Lower leg skin (tissue), 4 donors: Measurements from ENCODE around the gene GCNT2. TPM values are rescaled to one million over a fixed set of nuclear protein-coding genes. Genes with fewer than 3 reads are reported as not detected.

ENCODE experiments used
- DNase-seq, 2 donors: peaks; one replicate each; pipeline ENCODE4 v3.0.0-alpha.2; 2019; ENCODE audit warnings: low spot score in 2 of 2
- H3K4me3 ChIP-seq: fragments of 200-600 bp; sonication (generic); 2 replicates; pipeline ENCODE4 v1.5.1; 2017; ENCODE audit warnings: mild to moderate bottlenecking, low read depth; ENCODE audit not compliant: poor library complexity, severe bottlenecking
- POLR2A ChIP-seq, 2 donors: fragments of 450-650 bp; IDR thresholded peaks; one replicate each; pipeline ENCODE4 v1.6.1; 2016 to 2017; ENCODE audit warnings: antibody characterized with exemption in 2 of 2, mild to moderate bottlenecking in 1 of 2, moderate library complexity in 1 of 2
- WGBS, 2 donors: methylation state at CpG; one replicate each; pipeline ENCODE4 v1.1.5; 2018; 5-methylcytosine and 5-hydroxymethylcytosine counted together
- intact Hi-C: fragments of 100-400 bp; cut with DNase I; formaldehyde crosslinking; loops from one replicate; pipeline ENCODE4 v1.15.0; 2023; ENCODE audit warnings: low total_unique reads
- total RNA-seq, 4 donors: library from RNA; depleted of rRNA; stranded (reverse); fragments of >200 nt; gene quantifications; one replicate each; pipeline ENCODE4 v1.1.0, GENCODE V29; 2016
- TF ChIP-seq, protein P1 (sequence below), 3 donors: fragments of 450-650 bp; IDR thresholded peaks; one replicate each; pipeline ENCODE4 v1.5.1; 2016; ENCODE audit warnings: antibody characterized with exemption in 3 of 3, mild to moderate bottlenecking in 3 of 3, moderate library complexity in 2 of 3

The GCNT2 gene
- total RNA-seq, 4 donors from 2014 or later = 5.6 to 12.0 (median 10.7) TPM

DNA sequence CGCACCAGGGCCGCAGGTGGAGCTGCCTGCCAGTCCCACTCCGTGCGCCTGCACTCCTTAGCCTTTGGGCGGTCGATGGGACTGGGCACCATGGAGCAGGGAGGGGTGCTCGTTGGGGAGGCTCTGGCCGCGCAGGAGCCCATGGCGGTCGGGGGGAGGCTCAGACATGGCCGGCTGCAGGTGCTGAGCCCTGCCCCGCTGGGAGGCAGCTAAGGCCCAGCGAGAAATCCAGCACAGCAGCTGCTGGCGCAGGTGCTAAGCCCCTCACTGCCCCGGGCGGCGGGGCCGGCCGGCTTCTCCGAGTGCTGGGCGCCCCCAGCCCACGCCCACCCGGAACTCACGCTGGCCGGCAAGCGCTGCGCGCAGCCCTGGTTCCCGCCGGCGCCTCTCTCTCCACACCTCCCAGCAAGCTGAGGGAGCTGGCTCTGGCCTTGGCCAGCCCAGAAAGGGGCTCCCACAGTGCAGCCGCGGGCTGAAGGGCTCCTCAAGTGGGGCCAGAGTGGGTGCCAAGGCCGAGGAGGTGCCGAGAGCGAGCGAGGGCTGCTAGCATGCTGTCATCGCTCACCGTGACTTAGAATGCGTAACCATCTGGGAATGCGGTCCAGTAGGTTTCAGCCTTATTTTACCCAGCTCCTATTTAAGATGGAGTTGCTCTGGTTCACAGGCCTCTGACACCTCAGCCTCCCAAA, 96.0 kb downstream of the GCNT2 start:
- no peak for DNase-seq
- intact Hi-C loops = no loop called here
- WGBS, 2 donors = 93 to 95% methylated on average over 40 to 42 of the region's 42 CpGs
- TF ChIP-seq POLR2A (IDR thresholded peaks at IDR 0.05) = no peak
- TF ChIP-seq, protein P1, sequence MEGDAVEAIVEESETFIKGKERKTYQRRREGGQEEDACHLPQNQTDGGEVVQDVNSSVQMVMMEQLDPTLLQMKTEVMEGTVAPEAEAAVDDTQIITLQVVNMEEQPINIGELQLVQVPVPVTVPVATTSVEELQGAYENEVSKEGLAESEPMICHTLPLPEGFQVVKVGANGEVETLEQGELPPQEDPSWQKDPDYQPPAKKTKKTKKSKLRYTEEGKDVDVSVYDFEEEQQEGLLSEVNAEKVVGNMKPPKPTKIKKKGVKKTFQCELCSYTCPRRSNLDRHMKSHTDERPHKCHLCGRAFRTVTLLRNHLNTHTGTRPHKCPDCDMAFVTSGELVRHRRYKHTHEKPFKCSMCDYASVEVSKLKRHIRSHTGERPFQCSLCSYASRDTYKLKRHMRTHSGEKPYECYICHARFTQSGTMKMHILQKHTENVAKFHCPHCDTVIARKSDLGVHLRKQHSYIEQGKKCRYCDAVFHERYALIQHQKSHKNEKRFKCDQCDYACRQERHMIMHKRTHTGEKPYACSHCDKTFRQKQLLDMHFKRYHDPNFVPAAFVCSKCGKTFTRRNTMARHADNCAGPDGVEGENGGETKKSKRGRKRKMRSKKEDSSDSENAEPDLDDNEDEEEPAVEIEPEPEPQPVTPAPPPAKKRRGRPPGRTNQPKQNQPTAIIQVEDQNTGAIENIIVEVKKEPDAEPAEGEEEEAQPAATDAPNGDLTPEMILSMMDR (IDR thresholded peaks at IDR 0.05) = no peak
- no peak overlapping the region for H3K4me3 ChIP-seq

DNA sequence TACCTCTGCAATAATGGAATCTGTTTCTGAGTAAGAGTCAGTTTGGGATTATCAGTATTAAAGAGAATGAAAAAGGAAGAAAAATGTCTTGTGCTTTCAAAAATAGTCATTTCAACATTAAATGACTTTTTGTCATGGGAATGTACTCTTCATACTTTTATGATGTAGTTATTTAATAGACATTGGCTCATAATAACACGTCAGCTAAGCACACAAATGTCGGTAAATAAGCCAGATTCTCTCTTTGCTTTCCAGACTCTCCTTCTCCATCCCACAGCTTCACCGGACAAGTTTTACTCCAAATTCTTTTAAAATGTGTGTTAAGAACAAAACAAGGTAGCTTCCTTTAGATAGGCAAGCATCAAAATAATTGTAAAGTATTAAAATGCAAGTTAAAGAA, 97.3 kb downstream of the GCNT2 start:
- TF ChIP-seq POLR2A (IDR thresholded peaks at IDR 0.05) = no peak
- TF ChIP-seq, protein P1 (IDR thresholded peaks at IDR 0.05) = no peak
- 70 to 80% methylated on average over 3 of the region's 3 CpGs for WGBS, 2 donors
- intact Hi-C loops = no loop called here
- no peak for DNase-seq
- no peak overlapping the region for H3K4me3 ChIP-seq

DNA sequence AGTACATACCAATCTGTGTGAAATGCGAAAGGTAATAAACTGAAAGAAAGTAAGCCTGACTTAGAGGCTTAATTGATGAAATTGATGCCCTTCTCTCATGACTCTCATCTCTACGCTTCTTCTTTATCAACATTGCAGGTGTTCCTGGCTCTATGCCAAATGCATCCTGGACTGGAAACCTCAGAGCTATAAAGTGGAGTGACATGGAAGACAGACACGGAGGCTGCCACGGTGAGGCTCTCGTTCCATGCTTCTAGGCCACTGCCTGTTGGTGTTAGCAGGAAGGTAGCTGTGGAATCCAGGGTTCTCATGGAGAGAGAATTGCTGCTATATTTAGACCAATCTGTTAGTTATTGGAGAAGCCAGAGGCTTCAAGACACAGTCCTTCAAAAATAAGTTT, 100.1 kb downstream of the GCNT2 start:
- no peak overlapping the region for H3K4me3 ChIP-seq
- intact Hi-C loops = no loop called here
- TF ChIP-seq, protein P1 (IDR thresholded peaks at IDR 0.05) = no peak
- TF ChIP-seq POLR2A (IDR thresholded peaks at IDR 0.05) = no peak
- WGBS, 2 donors = 88 to 90% methylated on average over 5 of the region's 5 CpGs
- no peak for DNase-seq

DNA sequence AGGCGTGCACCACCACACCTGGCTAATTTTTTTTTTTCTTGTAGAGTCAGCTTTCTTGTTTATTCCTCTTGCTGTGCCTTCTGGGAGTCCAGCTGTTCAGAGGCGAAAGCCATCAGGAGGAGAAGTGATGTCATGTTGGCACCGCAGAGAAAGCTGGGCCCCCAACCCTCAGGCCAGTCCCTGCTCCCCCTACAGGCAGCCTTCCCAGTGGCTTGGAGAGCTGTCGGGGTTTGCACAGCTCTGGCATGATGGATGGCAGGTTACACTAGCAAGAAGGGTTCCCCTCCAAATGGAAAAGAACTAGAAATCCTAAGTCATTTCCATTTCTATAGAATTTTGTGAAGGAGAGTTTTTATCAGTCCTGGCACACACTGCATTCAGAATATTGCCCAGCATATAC, 100.7 kb downstream of the GCNT2 start:
- no peak for TF ChIP-seq POLR2A (IDR thresholded peaks at IDR 0.05)
- TF ChIP-seq, protein P1 (IDR thresholded peaks at IDR 0.05) = no peak
- no peak for DNase-seq
- no peak overlapping the region for H3K4me3 ChIP-seq
- WGBS, 2 donors = 95 to 96% methylated on average over 4 of the region's 4 CpGs
- intact Hi-C loops = no loop called here

DNA sequence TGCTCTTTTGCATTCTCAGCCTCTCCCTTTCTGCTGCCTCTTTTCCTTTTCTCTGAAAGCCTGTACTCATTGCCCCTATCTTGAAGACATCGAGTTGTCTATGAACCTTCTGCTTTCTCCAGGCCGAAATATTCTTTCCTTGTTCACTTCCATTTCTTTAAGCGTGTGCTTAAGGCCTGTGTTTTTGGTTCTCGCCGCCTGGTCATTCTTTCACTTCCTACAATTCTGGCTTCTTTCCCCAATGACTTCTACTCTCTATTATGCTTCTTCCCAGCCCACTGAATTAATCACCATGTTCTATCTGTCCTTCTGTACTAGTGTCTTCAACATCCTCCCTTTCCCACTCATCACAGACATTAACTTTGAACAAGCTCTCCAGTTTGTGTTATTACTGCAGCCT, 103.7 kb downstream of the GCNT2 start:
- no peak overlapping the region for H3K4me3 ChIP-seq
- DNase-seq = no peak
- TF ChIP-seq, protein P1 (IDR thresholded peaks at IDR 0.05) = no peak
- no peak for TF ChIP-seq POLR2A (IDR thresholded peaks at IDR 0.05)
- 85 to 90% methylated on average over 5 of the region's 5 CpGs for WGBS, 2 donors
- intact Hi-C loops = no loop called here
